MM.1S (cell line): ENCODE measurements around the gene STAP1.

Source experiments
- CTCF ChIP-seq: fragments of 300-600 bp; sonication (generic); IDR thresholded peaks from 2 replicates; pipeline ENCODE4 v1.5.1; 2016; ENCODE audit warnings: antibody characterized with exemption, low read length, mixed read lengths
- EZH2 ChIP-seq: fragments of 300-600 bp; sonication (generic); optimal IDR thresholded peaks from 2 replicates; pipeline ENCODE3; 2017; ENCODE audit warnings: low read depth, mild to moderate bottlenecking, antibody characterized with exemption, low read length, mixed read lengths

- no peak for TF ChIP-seq CTCF
- no peak for TF ChIP-seq EZH2
Observed at GRCh38 chr4:67522851-67523671, 35.5 kb upstream of the STAP1 start.
